Dermis microvascular lymphatic vessel endothelial cell (primary cell): ENCODE measurements around the gene CLEC4G. TPM values are rescaled to one million over a fixed set of nuclear protein-coding genes. Genes with fewer than 3 reads are reported as not detected.
"Not testable (repeated sequence)": the region's sequence is repeated elsewhere in the genome, so short reads cannot be mapped to it uniquely, and the experiment has no call there.

Source experiments
- DNase-seq, 2 donors: peaks; one replicate each; pipeline versions ENCODE4 v3.0.0 to v3.0.0-alpha.2; 2010; ENCODE audit warnings: low read depth in 2 of 2
- total RNA-seq: library from RNA; depleted of rRNA; stranded (reverse); fragments of >200 nt; gene quantifications from 2 replicates; pipeline ENCODE4 v1.2.1, GENCODE V29; 2014

The CLEC4G gene, protein sequence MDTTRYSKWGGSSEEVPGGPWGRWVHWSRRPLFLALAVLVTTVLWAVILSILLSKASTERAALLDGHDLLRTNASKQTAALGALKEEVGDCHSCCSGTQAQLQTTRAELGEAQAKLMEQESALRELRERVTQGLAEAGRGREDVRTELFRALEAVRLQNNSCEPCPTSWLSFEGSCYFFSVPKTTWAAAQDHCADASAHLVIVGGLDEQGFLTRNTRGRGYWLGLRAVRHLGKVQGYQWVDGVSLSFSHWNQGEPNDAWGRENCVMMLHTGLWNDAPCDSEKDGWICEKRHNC
- total RNA-seq, result under 0.01 TPM in 1 of 2 replicates, not detected in the other

DNA sequence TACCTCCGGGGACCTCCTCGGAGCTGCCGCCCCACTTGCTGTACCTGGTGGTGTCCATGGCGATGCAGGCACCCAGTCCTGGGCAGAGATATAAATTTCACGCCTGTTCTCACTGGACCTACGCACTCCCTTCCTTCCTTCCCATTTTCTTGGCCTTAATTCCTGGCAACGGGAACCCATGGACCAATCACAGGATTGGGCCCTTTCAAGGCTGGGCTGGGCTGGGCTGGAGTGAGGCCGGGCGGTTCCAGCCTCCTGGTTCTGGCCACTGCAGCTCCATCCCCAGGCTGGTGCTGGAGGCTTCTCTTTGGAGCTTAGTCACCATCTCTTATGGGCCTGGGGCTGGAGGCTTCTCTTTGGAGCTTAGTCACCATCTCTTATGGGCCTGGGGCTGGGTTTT, at the start of gene CLEC4G:
Gene CLEC4G (minus strand): TSS at position 66 of the 400 bp plus-strand sequence. CDS start 8 bp downstream, at position 58.
- no peak for DNase-seq

DNA sequence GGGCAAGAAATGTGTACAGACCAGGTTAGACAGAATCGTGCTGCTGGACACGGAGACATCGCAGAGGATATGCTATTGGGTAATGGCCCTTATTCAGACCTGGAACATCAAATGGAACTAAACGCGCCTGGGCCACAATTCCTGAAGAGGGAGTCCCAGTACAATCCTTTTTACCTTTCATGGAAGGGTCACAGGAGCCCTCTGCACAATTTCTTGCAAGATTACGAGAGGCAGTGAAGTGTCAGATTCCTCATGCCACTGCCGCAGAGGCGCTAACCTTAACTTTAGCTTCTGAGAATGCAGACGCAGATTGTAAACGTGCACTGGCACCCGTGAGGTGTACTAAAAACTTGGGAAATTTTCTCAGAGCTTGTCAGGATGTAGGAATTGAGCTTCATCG, 49.2 kb upstream of the CLEC4G start:
- no peak for DNase-seq

DNA sequence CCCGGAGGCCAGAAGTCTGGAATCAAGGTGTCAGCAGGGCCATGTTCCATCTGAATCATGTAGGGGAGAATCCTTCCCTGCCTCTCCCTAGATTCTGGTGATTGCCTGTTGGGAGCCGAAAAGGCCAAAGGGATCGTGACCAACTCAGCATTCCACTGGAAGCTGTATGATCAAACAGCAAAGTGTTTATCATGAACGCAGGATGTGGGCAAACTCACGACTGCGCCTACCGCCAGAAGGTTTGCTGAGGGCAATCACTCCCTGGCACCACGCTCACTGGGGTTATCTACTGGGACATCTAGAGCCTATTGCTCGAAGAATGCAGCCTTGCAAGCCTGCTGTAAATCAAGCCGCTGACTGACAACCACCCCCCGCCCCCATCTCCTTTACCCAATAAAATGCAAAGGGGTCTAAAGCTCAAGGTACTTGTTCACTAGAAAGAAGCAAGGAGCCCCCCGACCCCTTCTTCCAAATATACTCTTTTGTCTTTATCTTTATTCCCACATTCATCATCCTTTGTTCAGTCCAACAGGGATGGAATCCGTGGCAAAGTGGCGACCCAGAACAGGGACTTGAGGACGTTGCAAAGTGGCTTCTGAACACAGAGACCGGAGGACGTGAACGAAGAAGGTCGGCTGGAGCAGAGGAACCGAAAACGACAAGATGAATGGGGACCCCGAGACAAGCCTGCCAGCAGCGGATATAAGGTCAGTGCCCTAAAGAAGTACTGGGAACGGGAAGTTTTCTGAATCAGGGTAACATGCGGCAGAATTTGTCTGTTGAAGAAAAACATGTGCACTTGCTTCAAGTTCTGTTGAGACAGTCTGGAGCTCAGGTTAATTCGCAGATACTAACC, 47.9 kb upstream of the CLEC4G start:
- no peak for DNase-seq

DNA sequence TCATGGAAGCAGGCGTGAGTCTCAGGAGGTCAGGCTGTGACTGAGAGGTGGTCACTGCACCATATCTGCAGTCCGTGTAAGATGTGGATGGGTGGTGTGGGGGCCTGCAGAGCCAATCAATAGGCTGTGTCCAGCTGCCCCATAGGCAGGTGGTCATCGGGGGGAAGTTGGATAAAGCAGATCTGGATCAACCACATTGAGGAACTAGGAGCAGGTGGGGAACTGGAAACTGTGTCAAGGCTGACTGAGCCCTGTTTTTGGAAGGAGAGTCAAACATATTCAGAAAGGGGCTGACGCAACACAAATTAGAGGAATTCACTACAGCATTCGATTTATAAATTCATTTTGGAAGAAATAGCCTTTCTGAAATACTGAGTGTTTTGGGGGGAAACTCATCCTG, 46.2 kb upstream of the CLEC4G start:
- DNase-seq, result no peak

DNA sequence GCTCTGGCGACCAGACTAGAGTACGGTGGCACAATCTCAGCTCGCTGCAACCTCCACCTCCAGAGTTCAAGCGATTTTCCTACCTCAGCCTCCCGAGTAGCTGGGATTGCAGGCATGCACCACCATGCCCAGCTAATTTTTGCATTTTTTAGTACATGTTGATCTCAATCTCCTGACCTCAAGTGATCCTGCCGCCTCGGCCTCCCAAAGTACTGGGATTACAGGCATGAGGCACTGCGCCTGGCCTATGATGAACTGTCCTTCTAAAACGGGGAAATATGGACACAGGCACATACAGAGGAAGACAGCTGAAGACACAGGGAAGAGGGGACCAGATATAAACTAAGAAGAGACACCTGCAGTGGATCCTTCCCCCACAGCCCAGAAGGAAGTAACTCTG, 43.9 kb upstream of the CLEC4G start:
- no peak for DNase-seq

DNA sequence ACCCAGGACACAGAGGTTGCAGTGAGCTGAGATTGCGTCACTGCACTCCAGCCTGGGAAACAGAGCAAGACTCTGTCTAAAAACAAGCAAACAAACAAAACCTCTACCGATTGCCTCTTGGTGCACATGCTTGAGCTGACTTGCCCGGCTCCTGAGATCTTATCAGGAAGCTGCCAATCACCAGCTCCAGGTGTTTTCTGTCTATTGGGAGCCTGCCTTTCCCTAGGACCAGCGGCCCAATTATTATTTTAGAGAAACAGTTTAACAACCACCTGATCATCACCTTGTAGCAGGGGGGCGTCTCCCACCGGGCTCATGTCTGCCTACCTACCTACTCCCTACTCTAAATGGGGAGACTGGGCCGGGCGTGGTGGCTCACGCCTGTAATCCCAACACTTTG, 41.9 kb upstream of the CLEC4G start:
- DNase-seq, result no peak

DNA sequence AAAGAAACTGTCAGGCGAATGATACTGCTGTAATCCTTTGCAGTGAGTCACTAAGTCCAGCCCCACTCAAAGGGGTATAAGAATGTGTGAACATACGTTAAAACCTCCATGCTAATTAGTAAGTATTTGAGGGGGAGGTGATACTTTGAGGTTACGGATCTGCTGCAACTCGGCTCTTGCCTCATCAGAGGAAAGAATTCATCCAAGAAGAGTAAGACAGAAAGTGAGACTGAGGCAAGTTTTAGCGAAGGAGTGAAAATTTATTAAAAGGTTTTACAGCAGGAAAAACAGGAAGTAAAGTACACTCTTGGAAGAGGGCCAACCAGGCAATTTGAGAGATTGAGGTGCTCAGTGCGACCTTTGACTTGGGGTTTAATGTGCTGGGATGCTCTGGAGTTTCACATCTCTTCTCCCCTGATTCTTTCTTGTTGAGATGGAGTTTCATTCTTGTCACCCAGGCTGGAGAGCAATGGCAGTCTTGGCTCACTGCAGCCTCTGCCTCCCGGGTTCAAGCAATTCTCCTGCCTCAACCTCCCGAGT, 40.9 kb upstream of the CLEC4G start:
- DNase-seq, result no peak

DNA sequence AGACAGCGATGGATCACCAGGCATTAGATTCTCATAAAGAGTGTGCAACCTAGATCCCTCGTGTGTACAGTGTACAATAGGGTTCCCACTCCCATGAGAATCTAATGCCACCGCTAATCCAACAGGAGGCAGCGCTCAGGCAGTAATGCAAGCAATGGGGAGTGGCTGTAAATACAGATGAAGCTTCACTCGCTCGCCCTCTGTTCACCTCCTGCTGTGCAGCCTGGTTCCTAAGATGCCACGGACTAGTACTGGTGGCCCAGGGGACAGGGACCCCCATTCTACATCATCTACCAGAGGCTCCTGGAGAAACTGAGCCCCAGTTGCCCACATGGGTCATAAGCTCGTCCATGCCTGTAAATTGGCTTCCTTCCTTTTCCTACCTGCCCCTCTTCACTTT, 39.2 kb upstream of the CLEC4G start:
- no peak for DNase-seq

DNA sequence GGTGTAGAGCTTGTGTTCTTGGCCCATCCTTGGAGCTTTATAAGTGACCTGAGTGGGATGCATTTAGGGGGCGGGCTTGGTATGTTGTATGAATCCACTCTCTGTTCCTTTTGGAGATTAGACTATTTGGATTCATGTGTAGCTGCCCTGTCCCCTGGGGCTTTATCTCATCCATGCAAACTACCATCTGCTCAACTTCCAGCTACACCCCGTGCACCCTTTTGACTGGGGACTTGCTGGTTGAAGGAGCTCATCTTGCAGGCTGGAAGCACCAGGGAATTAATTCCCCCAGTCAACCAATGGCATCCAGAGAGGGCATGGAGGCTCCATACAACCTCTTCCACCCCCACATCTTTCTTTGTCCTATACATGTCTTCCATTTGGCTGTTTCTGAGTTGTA, 37.3 kb upstream of the CLEC4G start:
- DNase-seq, result no peak

DNA sequence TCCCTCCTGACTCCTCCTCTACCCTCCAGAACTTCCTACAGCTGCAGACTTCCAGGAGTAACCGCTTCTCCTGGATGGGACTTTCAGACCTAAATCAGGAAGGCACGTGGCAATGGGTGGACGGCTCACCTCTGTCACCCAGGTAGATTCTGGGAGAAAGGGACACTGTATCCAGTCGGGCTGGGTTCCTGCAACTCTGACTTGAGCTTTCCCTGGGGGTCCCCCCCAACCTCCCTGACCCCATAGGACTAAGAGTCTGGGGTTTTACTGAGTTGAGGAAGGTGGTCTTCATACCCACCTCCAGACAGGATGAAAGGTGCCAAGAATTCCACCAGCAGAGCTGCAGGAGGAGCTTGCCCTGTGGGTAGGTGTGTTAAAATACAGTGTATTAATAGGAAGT, 35.6 kb upstream of the CLEC4G start:
- DNase-seq, result no peak

DNA sequence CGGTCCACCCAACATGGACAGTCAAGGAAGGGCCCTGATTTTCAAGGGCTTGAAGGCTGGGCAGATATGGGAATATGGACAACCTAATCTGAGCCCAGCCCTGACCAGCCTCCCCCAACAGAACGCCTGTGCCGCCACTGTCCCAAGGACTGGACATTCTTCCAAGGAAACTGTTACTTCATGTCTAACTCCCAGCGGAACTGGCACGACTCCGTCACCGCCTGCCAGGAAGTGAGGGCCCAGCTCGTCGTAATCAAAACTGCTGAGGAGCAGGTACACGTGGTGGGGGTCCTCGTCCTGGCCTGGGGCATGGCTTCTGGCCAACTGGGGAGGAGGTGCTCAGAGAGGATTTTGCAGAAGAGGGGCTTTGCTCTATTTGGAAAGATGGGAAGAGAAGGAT, 34.6 kb upstream of the CLEC4G start:
- DNase-seq, result no peak

DNA sequence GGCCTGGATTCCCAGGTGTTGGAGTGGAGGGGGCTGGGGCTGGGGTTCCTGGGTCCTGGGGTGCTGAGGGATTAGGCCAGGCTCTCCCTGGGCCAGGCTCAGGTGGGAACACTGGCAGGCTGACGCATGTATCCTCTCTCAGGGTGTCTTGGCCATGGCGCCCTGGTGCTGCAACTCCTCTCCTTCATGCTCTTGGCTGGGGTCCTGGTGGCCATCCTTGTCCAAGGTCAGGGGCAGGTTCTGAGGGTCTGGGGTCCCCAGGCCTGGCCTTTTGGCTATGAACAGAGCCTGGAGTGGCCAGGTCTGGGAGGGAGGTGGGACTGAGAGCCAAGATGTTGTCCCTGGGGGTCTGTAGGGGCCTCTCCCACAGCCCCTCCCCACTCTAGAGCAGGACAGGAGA, 33.1 kb upstream of the CLEC4G start:
- not testable (repeated sequence) for DNase-seq

DNA sequence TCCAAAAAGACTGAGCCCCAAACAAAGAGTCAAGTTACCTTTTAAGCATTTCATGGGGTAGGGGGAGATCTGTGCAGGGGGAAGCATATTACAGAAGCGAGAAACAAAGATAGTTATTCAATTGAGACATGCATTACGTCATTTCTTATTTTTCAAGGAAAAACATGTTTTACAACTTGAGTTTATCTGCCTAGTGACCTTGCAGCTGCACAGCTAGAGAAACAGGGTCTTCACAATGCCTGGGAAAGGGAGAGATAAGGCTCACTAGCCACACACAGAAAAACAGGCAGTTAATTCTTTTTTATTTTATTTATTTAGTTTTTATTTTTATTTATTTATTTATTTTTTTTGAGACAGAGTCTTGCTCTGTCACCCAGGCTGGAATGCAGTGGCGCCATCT, 32.2 kb upstream of the CLEC4G start:
- not testable (repeated sequence) for DNase-seq

DNA sequence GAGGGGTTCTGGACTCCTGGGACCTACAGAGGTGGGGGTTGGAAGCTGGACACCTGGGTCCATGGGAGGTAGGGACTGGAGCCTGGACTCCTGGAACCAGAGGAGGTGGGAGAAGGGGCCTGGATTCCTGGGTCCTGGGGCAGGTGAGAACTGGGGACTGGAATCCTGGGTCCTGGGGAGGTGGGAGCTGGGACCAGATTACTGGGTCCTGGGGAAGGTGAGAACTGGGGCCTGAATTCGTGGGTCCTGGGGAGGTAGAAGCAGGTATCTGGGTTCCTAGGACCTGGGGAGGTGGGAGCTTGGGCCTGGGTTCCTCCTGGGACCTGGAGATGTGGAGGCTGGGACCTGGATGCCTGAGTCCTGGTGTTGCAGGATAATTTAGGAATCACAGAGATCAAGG, 31.8 kb upstream of the CLEC4G start:
- DNase-seq, result no peak

DNA sequence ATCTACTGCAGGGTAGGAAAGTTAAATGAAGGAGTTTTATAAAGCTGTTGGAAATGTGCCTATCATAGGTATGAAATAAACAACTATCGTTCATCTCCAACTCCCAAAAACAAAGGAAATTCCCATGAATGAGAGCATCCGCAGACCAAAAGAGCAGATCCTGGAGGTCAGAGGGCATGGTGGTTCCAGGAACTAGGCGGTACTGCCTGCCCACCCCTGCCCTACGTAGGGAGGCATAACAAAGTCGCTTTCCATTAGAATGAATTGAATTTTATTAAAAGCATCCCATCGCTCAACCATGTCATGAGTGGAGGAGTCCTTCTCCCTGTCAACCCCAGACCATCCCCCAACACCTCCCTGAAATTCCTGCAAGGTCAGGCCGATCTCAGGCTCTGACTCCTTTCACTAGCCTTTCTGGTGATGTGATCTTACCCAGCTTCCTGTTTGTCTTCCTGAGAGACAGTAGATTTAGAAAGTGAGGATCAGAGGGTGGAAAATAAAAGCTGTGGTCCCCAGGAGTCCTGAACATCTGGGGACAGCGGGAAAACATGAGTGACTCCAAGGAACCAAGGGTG, 30.9 kb upstream of the CLEC4G start, which contains the start of gene CLEC4M:
Gene CLEC4M (plus strand): TSS at position 525 of the 575 bp plus-strand sequence. CDS start 24 bp downstream, at position 549.
- peak in 1 of 2 donors; percentile 36 for DNase-seq

DNA sequence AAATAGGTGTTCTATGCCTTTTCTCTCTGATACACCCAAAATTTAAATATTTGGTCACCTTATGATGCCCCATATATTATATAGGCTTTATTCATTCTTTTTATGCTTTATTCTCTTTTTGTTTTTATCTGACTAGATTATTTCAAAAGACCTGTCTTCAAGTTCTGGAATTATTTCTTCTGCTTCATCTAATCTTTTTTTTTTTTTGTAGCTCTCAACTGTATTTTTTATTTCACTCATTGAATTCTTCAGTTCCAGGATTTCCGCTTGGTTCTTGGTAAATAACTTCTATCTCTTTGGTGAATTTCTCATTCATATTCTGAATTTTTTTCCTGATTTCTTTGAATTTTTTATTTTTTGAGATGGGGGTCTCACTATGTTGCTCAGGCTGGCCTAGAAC, 27.2 kb upstream of the CLEC4G start:
- DNase-seq, result no peak

DNA sequence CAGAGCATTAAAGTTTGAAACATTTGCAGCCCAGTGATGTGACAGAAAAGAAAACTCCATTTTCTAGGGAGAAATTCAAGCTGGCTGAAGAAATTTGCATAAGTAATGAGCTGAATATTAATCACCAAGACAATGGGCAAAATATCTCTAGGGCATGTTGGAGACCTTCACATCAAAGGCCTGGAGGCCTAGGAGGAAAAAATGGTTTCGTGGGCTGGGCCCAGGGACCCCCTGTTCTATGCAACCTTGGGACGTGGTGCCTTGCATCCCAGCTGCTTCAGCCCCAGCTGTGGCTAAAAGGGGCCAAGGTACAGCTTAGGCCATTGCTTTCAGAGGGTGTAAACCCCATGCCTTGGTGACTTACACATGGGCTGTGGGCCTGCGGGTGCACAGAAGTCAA, 25.4 kb upstream of the CLEC4G start:
- DNase-seq, result no peak

DNA sequence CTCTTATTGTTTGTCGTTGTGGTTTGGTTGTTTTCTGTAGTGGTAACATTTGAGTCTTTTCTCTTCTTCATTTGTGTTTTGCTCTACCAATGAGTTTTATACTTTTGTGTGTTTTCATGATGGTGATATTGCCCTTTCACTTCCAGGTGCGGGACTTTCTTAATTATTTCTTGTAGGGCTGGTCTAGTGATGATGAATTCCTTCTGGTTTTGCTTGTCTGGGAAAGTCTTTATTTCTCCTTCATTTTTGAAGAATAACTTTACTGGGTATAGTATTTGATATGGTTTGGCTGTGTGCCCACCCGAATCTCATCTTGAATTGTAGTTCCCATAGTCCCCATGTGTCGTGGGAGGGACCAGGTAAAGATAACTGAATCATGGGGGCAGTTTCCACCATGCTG, 24.3 kb upstream of the CLEC4G start:
- DNase-seq, result no peak

DNA sequence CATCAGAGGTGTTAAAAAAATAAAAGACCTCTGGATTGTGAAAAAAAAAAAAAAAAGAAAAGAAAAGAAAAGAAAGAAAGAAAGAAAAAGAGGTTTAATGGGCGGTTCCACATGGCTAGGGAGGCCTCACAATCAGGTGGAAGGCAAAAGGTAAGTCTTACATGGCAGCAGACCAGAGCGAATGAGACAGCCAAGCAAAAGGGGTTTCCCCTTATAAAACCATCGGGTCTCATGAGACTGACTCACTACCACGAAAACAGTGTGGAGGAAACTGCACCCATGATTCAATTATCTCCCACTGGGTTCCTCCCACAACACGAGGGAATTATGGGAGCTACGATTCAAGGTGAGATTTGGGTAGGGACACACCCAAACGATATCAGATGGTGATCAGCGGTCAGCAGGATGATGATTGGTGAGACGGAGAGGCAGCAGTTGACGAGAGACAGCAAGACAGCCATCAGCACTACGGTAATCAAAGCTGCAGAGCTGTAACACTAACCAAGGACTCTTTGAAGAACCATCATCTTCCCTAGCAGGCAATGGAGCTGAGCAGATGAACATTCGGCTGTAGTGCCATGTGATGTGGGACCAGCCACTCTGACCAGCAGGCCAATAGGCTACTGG, 19.4 kb upstream of the CLEC4G start:
- DNase-seq, result peak in 1 of 2 donors; percentile 10

DNA sequence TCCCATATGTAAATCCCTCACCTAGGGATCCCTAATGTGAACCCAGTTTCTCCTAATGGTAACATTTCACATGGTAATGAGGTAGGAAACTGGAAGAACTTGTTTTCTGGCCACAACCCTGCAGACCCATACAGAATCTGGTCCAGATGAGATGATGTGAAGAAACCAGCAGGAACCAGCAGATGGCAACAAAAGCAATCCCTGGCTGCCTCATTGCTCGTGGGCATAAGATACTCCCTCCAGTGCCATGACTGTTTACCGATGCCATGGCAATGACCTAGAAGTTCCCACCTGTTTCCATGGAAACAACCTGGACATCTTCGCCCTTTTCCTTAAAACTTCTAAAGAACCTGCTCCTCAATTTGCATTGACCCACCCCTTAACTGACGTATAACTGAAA, 16.8 kb upstream of the CLEC4G start:
- peak in 1 of 2 donors; percentile 35 for DNase-seq

DNA sequence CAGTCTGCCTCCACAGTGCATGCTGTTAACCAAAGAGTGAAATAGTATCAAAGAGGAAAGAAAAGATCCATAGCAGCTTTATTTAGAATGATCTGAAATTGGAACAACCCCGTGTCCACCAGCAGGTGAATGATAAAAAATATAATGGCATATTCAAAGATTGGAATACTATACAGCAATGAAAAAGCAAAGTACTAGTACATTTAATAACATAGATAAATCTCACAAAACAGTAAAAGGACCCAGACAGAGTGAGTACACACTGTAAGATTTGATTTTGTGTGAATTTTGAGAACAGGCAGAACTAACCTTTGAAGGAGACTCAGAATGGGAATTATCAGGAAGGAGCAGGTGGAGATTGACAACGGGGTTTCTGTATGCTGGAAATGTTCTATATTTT, 16.3 kb upstream of the CLEC4G start:
- DNase-seq, result no peak
